Spleen (tissue), 7 donors: ENCODE results near the gene NDUFAF8.

Experiments
- CTCF ChIP-seq, 11 experiments: fragments of 200-600 bp in 7 of 11; fragments of 450-650 bp in 4 of 11; sonication (generic) in 4 of 11; IDR thresholded peaks in 8 of 11; conservative IDR thresholded peaks in 3 of 11; 1 replicate in 7 of 11; 2 replicates in 4 of 11; pipeline versions ENCODE4 v1.4.0 to v1.8.0; 2016 to 2021; ENCODE audit warnings: antibody characterized with exemption in 11 of 11, inconsistent platforms in 4 of 11, mild to moderate bottlenecking in 1 of 11
- POLR2A ChIP-seq, 3 donors: fragments of 450-650 bp; IDR thresholded peaks; one replicate each; pipeline ENCODE4 v1.5.1; 2017; ENCODE audit warnings: antibody characterized with exemption in 3 of 3, mild to moderate bottlenecking in 1 of 3
- donor health status: DM: no; HTN: no; CAD: no; lungs with moderate emphysema.
- donor health status: DM: no; HTN: no; CAD: no.
- donor health status: DM: no; HTN: no; CAD: no.

GRCh38 chr17:81246343-81246670 is 7.2 kb downstream of the NDUFAF8 start:
- TF ChIP-seq CTCF (IDR thresholded peaks at IDR 0.05 in 8 of 11, conservative IDR thresholded peaks at IDR 0.05 in 3 of 11) (no peak), POLR2A (IDR thresholded peaks at IDR 0.05) (no peak)
